ENCODE results near the gene TSPAN32. TPM values are rescaled to one million over a fixed set of nuclear protein-coding genes. Genes with fewer than 3 reads are reported as not detected.

TSPAN32 gene
- total RNA-seq, 1 donor from 2014 or later: 12.2 TPM

- Histone ChIP-seq H3K9me3 (no peaks in the 10 kb centered on the region), H3K27me3 (peaks cover 17% of the 10 kb centered on the region), H3K27ac (peak overlapping the region; percentile 30), H3K4me3 (no peak overlapping the region), H3K36me3 (no peaks in the 10 kb centered on the region), H3K4me1 (peaks cover 10% of the 10 kb centered on the region)
- DNase-seq (peak; percentile 49), ATAC-seq (no peak)
- no peak for TF ChIP-seq CTCF (IDR thresholded peaks at IDR 0.05)
- intact Hi-C loops (cut with DNase I): no loop called here
Observed at GRCh38 chr11:2265854-2266585, 35.8 kb upstream of the TSPAN32 start.

GRCh38 chr11:2266586-2267305 is 35.1 kb upstream of the TSPAN32 start:
- DNase-seq: no peak

GRCh38 chr11:2267306-2267850 is 34.4 kb upstream of the TSPAN32 start:
- TF ChIP-seq CTCF (IDR thresholded peaks at IDR 0.05): no peak
- peak; percentile 57 for DNase-seq
- no peak overlapping the region for H3K27ac ChIP-seq
- no peak for ATAC-seq
- no peak overlapping the region for H3K4me3 ChIP-seq
- no peaks in the 10 kb centered on the region for H3K36me3 ChIP-seq
- H3K27me3 ChIP-seq: peaks cover 29% of the 10 kb centered on the region
- no peaks in the 10 kb centered on the region for H3K9me3 ChIP-seq
- intact Hi-C loops (cut with DNase I): no loop called here
- H3K4me1 ChIP-seq: peaks cover 12% of the 10 kb centered on the region

More at GRCh38 chr11:2266586-2267305, 35.1 kb upstream of the TSPAN32 start:
- no peaks in the 10 kb centered on the region for H3K36me3 ChIP-seq
- no peak overlapping the region for H3K27ac ChIP-seq
- intact Hi-C loops (cut with DNase I): no loop called here
- no peaks in the 10 kb centered on the region for H3K9me3 ChIP-seq
- no peak overlapping the region for H3K4me3 ChIP-seq
- H3K4me1 ChIP-seq: peaks cover 12% of the 10 kb centered on the region
- TF ChIP-seq CTCF (IDR thresholded peaks at IDR 0.05): no peak
- H3K27me3 ChIP-seq: peaks cover 25% of the 10 kb centered on the region
- no peak for ATAC-seq

GRCh38 chr11:2267851-2268728 is 33.7 kb upstream of the TSPAN32 start:
- intact Hi-C loops (cut with DNase I): no loop called here
- DNase-seq (no peak), ATAC-seq (no peak)
- Histone ChIP-seq H3K27ac (no peak overlapping the region), H3K27me3 (peaks cover 29% of the 10 kb centered on the region), H3K36me3 (no peaks in the 10 kb centered on the region), H3K4me1 (peaks cover 12% of the 10 kb centered on the region), H3K9me3 (no peaks in the 10 kb centered on the region), H3K4me3 (peak overlapping the region; percentile 52)
- TF ChIP-seq CTCF (IDR thresholded peaks at IDR 0.05): no peak
